HUES64 (cell line): ENCODE measurements around the gene KRT2.

Source experiments
- H3K27ac ChIP-seq: 2 replicates; pipeline ENCODE4 v1.7.0; 2013; ENCODE audit warnings: low read depth, low read length, inconsistent platforms
- H3K27me3 ChIP-seq: 2 replicates; pipeline ENCODE4 v1.6.1; 2013; ENCODE audit warnings: mild to moderate bottlenecking, low read length; ENCODE audit not compliant: insufficient read depth
- H3K36me3 ChIP-seq: 2 replicates; pipeline ENCODE4 v1.6.1; 2013; ENCODE audit warnings: mild to moderate bottlenecking, low read length; ENCODE audit not compliant: insufficient read depth
- H3K4me1 ChIP-seq: 2 replicates; pipeline ENCODE4 v1.6.1; 2013; ENCODE audit warnings: mild to moderate bottlenecking, low read length, moderate library complexity; ENCODE audit not compliant: insufficient read depth
- H3K4me3 ChIP-seq: 2 replicates; pipeline ENCODE4 v1.5.1; 2013; ENCODE audit warnings: mild to moderate bottlenecking, low read length, moderate library complexity
- H3K9ac ChIP-seq: 2 replicates; pipeline ENCODE4 v1.6.1; 2013; ENCODE audit warnings: mild to moderate bottlenecking, low read depth, low read length
- H3K9me3 ChIP-seq: 2 replicates; pipeline ENCODE4 v1.6.1; 2013; ENCODE audit warnings: low read depth, low read length; ENCODE audit not compliant: insufficient read depth
- WGBS: fragments of 150-250, 120-280 bp; methylation state at CpG from one replicate; pipeline ENCODE4 v1.1.7; 2013; ENCODE audit warnings: missing lambda C conversion rate; 5-methylcytosine and 5-hydroxymethylcytosine counted together

The KRT2 gene

DNA sequence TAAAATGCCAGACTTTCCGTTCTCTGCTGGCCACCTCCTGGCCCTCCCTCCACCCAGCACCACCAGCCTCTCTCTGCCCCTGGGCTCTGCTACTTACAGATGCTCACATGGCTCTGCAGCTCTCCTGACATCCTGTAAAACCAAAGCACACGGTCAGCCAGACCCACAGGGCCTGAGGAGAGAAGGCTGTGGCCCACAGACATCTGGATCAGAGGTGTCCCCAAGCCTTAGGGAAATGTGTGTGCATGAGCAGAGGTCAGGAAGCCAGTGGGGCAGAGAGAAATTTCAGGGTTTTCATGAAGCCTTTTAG lies 39.8 kb upstream of the KRT2 start:
- H3K4me1 ChIP-seq = 0 out of 2 replicates have a peak, but pooled peaks cover 2% of the 10 kb centered on the region
- peaks cover 52% of the 10 kb centered on the region for H3K27me3 ChIP-seq
- H3K9me3 ChIP-seq = no peaks in the 10 kb centered on the region
- no peak overlapping the region for H3K4me3 ChIP-seq
- WGBS = 62% methylated on average over 2 of the region's 2 CpGs
- no peaks in the 10 kb centered on the region for H3K36me3 ChIP-seq
- H3K27ac ChIP-seq = no peak overlapping the region
- no peak overlapping the region for H3K9ac ChIP-seq

DNA sequence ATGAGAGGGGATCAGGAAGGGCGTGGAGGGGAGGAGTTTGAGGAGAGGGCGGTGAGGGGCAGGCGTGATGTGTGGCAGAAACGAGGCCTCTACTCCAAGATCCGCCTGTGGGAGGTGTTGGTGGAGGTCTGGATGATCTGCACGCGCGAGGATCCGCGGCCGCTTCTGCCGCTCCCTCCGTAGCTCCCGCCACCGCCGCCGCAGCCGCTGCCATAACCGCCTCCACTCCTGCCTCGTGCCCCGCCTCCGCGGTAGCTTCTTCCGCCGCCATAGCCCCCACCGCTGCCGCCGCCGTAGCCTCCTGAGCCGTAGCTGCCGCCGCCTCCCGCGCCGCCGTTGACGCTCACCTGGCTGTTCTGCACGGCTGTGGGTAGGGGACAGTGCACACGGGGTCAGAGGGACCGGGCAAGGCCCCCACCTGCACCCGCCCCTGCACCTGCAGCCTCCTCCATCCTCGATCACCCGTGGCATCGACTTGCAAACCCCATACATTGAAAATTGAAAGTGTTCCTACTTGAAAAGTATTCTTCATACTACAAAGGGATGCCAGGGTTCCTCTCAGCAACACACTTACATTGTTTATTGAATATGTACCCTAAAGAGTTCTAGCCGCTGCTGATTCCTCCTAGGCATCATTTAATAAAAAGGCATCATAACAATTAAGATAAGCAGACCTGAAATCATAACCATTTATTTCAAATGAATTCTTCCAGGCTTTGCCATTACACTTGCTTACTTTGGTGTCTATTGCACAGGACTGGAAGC lies 39.2 kb upstream of the KRT2 start:
- Histone ChIP-seq H3K27ac (no peak overlapping the region), H3K4me3 (peak overlapping the region; percentile 50), H3K36me3 (no peaks in the 10 kb centered on the region), H3K9ac (0 out of 2 replicates have a peak overlapping the region, but pooled peaks have one; percentile 19), H3K4me1 (0 out of 2 replicates have a peak, but pooled peaks cover 2% of the 10 kb centered on the region), H3K9me3 (no peaks in the 10 kb centered on the region), H3K27me3 (peaks cover 56% of the 10 kb centered on the region)
- WGBS = 7% methylated on average over 45 of the region's 45 CpGs

DNA sequence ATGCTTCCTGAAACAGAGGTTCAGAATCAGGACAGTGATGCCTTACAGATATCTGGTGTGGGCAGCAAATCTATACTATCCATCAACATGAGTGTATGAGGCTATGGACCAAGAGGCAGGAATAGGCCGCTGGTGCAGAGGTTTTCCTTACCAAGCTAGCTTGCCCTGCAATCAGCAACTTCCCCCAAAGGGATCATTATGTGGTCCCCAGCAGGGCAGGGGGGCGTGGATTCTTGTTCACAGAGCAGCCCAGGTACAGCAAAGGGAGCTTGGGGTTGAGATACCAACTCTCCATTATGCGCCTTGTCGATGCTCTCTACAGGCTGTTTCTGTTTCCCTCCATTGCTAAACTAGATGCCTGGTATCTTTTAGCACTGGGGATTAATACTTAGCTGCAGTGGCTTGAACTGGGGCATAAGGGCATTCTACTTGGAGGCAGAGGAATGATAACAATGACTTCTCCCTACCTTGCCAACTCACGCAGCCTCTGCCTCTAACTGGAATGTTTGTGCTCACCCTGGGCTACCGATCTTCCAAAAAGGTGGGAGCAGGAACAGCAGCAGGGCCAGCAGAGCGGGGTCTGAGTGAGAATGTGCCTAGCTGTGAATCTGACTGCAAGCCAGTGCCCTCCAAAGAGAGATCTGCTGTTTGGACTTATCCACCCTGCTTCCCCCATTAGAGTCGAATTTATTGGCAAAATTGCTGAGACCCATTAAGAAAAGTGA lies 38.5 kb upstream of the KRT2 start:
- Histone ChIP-seq H3K9me3 (no peaks in the 10 kb centered on the region), H3K4me3 (peak overlapping the region; percentile 50), H3K36me3 (no peaks in the 10 kb centered on the region), H3K27ac (no peak overlapping the region), H3K4me1 (0 out of 2 replicates have a peak, but pooled peaks cover 2% of the 10 kb centered on the region), H3K9ac (0 out of 2 replicates have a peak overlapping the region, but pooled peaks have one; percentile 19), H3K27me3 (peaks cover 59% of the 10 kb centered on the region)
- 57% methylated on average over 8 of the region's 8 CpGs for WGBS

DNA sequence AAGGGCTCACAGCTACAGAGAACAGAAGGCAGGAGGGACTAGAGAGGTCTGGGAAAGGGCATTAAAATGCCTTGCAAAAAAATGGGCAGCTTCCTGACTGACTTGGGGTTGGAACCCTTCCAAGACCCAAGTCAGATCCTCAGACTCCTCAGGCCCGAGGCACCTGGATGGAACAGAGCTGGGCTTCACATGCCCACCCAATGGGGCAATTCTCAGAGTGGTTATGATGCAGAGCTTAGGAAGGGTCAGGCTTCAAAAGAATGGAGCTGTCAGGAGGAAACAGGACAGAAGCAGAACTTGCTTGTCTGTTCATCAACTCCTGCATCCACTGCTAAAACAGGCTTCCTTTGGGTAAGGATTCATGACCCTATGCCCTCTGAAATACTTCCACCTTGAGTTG lies 37.9 kb upstream of the KRT2 start:
- Histone ChIP-seq H3K4me1 (0 out of 2 replicates have a peak, but pooled peaks cover 2% of the 10 kb centered on the region), H3K9ac (no peak overlapping the region), H3K4me3 (no peak overlapping the region), H3K9me3 (no peaks in the 10 kb centered on the region), H3K27me3 (peaks cover 59% of the 10 kb centered on the region), H3K36me3 (no peaks in the 10 kb centered on the region), H3K27ac (no peak overlapping the region)
- WGBS = 100% methylated on average over 1 of the region's 1 CpG

DNA sequence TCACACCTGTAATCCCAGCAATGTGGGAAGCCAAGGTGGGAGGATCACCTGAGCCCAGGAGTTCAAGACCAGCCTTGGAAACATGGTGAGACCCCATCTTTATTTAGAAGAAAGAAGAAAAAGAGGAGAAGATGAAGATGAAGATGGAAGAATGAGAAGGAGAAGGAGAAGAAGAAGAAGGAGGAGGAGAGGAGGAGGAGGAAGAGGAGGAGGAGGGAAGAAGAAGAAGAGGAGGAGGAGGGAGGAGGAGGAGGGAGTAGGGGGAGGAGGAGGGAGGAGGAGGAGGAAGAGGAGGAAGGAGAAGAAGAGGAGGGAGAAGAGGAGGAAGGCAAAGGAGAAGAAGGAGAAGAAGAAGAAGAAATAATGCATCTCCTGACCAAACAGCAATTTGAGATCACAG lies 37.2 kb upstream of the KRT2 start:
- H3K4me3 ChIP-seq = no peak overlapping the region
- 0 out of 2 replicates have a peak, but pooled peaks cover 2% of the 10 kb centered on the region for H3K4me1 ChIP-seq
- peaks cover 59% of the 10 kb centered on the region for H3K27me3 ChIP-seq
- no peak overlapping the region for H3K27ac ChIP-seq
- no peak overlapping the region for H3K9ac ChIP-seq
- no peaks in the 10 kb centered on the region for H3K9me3 ChIP-seq
- no peaks in the 10 kb centered on the region for H3K36me3 ChIP-seq

DNA sequence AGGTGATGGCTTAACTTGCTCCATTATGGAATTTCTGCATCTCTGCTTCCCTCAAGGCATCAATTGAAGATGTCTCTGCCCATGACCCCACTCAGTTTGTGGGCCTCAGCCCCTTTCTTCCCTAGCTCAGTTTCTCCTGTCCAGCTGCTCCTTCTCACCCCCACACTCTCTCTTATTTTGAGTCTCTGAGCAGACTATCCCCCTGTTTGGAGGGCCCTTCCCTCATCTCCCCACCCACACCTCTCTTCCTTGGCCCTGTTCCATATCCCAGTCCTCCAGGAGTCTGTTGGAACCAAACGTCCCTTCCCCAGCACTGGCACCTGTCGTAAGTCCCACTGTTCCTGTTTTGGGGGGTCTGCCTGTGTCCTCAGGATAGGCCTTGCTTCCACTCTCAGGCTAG lies 36.5 kb upstream of the KRT2 start:
- Histone ChIP-seq H3K27ac (no peak overlapping the region), H3K36me3 (no peaks in the 10 kb centered on the region), H3K27me3 (peaks cover 59% of the 10 kb centered on the region), H3K4me1 (0 out of 2 replicates have a peak, but pooled peaks cover 2% of the 10 kb centered on the region), H3K4me3 (no peak overlapping the region), H3K9ac (no peak overlapping the region), H3K9me3 (no peaks in the 10 kb centered on the region)
- 87% methylated on average over 2 of the region's 2 CpGs for WGBS

DNA sequence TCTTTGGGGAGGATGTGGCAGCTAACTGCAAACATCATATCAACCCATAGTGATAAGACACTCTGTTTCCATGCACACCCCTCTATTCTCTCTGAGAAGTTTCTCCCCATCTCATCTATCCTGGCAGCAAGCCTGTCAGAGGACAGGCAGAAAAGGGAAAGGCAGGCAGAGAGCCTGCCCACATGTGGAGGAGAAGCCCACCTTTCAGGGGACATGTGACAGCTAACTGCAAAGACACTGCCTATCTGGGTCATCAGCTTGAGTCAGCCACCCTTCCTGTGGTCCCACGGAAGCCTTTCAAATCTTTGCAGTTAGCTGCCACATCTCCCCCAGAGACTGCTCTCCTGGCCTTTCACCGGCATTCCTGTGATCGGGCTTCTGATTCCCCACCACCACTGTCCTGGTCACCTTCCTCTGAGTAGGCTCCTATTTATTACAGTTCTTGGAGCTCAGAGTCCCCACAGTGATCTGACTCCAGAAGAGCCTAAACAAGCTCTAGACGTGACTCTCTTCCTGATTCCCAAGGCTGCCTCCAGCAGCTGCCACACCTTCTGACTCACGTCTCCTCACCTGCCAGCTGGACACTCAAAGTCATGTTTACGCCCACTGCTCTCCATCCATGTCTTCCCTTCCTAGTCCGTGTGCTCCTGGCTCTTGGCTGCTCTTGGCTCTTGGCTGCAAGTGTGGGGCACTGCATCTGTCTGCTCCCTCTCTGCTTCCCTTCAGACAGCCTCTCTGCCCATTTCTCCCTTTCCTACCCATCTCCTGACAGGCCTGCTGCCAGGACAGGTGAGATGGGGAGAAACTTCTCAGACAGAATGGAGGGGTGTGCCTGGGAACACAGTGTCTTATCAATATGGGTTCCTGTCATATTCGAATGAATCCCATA lies 35.7 kb upstream of the KRT2 start:
- Histone ChIP-seq H3K4me1 (0 out of 2 replicates have a peak, but pooled peaks cover 2% of the 10 kb centered on the region), H3K4me3 (no peak overlapping the region), H3K27ac (no peak overlapping the region), H3K9me3 (no peaks in the 10 kb centered on the region), H3K36me3 (no peaks in the 10 kb centered on the region), H3K27me3 (peaks cover 55% of the 10 kb centered on the region), H3K9ac (no peak overlapping the region)
- WGBS = 84% methylated on average over 7 of the region's 8 CpGs

DNA sequence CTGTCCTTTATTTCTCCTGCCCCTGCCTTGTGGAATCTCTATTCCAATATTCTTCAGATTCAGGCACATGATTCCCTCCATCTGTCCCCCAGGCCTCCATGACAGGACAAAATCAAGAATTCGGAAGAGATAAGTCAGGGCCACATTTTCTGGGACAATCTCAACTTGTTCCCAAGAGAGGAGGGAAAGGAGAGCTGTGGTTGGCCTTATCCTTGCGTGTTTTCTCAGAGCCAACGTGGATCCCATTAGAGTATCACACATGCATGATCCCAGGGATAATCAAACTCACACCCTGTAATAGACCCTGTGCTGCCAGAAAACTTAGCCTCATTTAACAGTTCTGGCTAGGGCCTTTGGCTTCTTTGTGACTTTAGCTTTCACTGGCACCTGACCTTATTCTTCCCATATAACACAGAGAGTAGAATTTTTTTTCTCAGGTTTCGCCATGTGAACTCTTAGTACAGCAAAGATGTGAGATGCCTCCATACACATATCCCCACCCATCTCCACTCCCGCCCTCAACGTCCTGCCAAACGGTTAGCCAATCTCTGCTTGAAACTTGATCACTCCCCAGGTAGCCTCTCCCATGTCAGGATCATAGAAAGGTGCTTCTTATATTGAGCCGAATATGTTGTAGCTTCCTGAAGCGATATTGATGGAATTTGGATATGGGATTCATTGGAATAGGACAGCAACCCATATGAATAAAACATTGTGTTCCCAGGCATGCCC lies 34.9 kb upstream of the KRT2 start:
- H3K4me3 ChIP-seq = no peak overlapping the region

DNA sequence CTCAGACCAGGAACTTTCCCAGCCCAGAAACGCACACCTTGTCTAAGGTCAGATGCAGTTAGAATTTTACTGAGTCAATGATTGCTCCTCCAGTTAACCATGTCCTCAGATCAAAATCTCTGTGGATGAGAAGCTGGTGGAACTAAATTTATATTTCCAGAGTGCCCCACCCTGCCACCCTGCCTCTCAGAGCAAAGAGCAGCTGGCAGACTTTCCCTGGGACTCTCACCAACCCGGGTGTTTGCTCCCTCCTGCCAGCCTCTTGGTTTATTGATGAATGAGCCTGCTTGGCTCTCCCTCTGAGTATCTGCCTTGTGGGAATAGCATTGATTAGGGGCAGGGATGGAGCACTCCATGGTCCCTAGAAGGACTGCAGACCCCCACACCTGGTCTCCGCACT lies 34.1 kb upstream of the KRT2 start:
- H3K9ac ChIP-seq = no peak overlapping the region
- 0 out of 2 replicates have a peak, but pooled peaks cover 2% of the 10 kb centered on the region for H3K4me1 ChIP-seq
- 96% methylated on average over 3 of the region's 3 CpGs for WGBS
- H3K27me3 ChIP-seq = peaks cover 38% of the 10 kb centered on the region
- H3K4me3 ChIP-seq = no peak overlapping the region
- no peaks in the 10 kb centered on the region for H3K9me3 ChIP-seq
- H3K36me3 ChIP-seq = no peaks in the 10 kb centered on the region
- H3K27ac ChIP-seq = no peak overlapping the region

More for the DNA sequence above, 34.9 kb upstream of the KRT2 start:
- 85% methylated on average over 9 of the region's 9 CpGs for WGBS
- Histone ChIP-seq H3K9ac (no peak overlapping the region), H3K9me3 (no peaks in the 10 kb centered on the region), H3K36me3 (no peaks in the 10 kb centered on the region), H3K27ac (no peak overlapping the region), H3K4me1 (0 out of 2 replicates have a peak, but pooled peaks cover 2% of the 10 kb centered on the region), H3K27me3 (peaks cover 47% of the 10 kb centered on the region)

DNA sequence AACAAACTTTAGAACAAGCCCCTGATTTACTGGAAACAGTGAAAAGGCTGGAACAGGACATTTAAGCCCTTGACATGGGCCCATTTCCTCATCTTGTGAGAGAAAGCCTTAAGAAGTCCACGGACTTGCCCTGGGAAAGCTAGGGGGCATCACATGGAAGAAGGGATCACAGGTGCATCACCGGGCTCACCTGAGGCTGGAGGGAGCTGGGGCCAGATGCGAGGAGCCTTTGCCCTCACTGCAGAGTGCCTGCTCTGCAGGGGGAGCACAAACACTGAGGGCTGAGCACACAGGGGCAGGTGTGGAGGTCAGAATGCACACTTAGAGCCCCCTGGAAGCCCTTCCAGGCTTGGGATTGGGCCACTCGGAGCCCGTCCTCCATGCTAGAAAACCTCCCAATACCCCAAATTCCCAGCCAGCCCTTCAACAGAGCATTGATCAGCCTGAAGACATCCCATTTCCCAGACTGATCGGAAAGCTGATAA lies 33.4 kb upstream of the KRT2 start:
- Histone ChIP-seq H3K27ac (no peak overlapping the region), H3K9ac (no peak overlapping the region), H3K4me1 (no peaks in the 10 kb centered on the region), H3K36me3 (no peaks in the 10 kb centered on the region), H3K27me3 (peaks cover 35% of the 10 kb centered on the region), H3K9me3 (no peaks in the 10 kb centered on the region), H3K4me3 (no peak overlapping the region)
- 82% methylated on average over 6 of the region's 6 CpGs for WGBS
